HL-60 (cell line): ENCODE measurements around the gene WDR1.

ENCODE experiments used
- DNase-seq, 2 experiments: peaks; one replicate each; pipeline ENCODE4 v3.0.0-alpha.2; 2010 to 2020; ENCODE audit warnings: low read depth in 1 of 2, low spot score in 1 of 2
- H3K27ac ChIP-seq: fragments of 250-450 bp; sonication (Bioruptor Pico); replicated peaks from 2 replicates; pipeline ENCODE4 v1.5.1; 2020; ENCODE audit warnings: mild to moderate bottlenecking, moderate library complexity
- H3K27me3 ChIP-seq: fragments of 250-450 bp; sonication (Bioruptor Pico); 2 replicates; pipeline ENCODE4 v1.5.1; 2021; ENCODE audit warnings: mild to moderate bottlenecking, moderate library complexity; ENCODE audit not compliant: insufficient read depth, poor library complexity, severe bottlenecking
- H3K4me3 ChIP-seq: replicated peaks from 2 replicates; pipeline ENCODE4 v1.5.1; 2011; ENCODE audit warnings: mild to moderate bottlenecking, control low read depth, low read length; ENCODE audit not compliant: insufficient read depth
- CTCF ChIP-seq: IDR thresholded peaks from one replicate; pipeline ENCODE4 v1.5.1; 2011; ENCODE audit warnings: low read length, control low read depth, inconsistent platforms; ENCODE audit not compliant: insufficient read depth
- GABPA ChIP-seq: IDR thresholded peaks from 2 replicates; pipeline ENCODE4 v1.6.1; 2012; ENCODE audit warnings: low read depth
- POLR2AphosphoS5 ChIP-seq: IDR thresholded peaks from 2 replicates; pipeline ENCODE4 v1.6.1; 2012; ENCODE audit warnings: low read depth
- REST ChIP-seq: IDR thresholded peaks from 2 replicates; pipeline ENCODE4 v1.6.1; 2012; ENCODE audit warnings: low read depth; ENCODE audit not compliant: insufficient replicate concordance
- SPI1 ChIP-seq: IDR thresholded peaks from 2 replicates; pipeline ENCODE4 v1.6.1; 2012; ENCODE audit warnings: low read depth, mild to moderate bottlenecking, borderline replicate concordance

Gene WDR1

GRCh38 chr4:10031668-10032590 lies 84.7 kb downstream of the WDR1 start:
- no peak for DNase-seq
- TF ChIP-seq CTCF = no peak
- no peak for TF ChIP-seq SPI1
- TF ChIP-seq REST = no peak
- no peak for TF ChIP-seq POLR2AphosphoS5
- no peak overlapping the region for H3K4me3 ChIP-seq
- H3K27ac ChIP-seq = no peak overlapping the region
- H3K27me3 ChIP-seq = no peaks in the 10 kb centered on the region

- H3K27me3 ChIP-seq = no peaks in the 10 kb centered on the region
- TF ChIP-seq REST (no peak), POLR2AphosphoS5 (no peak), CTCF (no peak), SPI1 (no peak), GABPA (no peak)
- DNase-seq = no peak
- H3K4me3 ChIP-seq = no peak overlapping the region
- H3K27ac ChIP-seq = no peak overlapping the region
These were observed 85.5 kb downstream of the WDR1 start for GRCh38 chr4:10030972-10031667.

- no peak overlapping the region for H3K4me3 ChIP-seq
- TF ChIP-seq REST = no peak
- no peak for TF ChIP-seq SPI1
- TF ChIP-seq GABPA = no peak
- TF ChIP-seq POLR2AphosphoS5 = no peak
- no peak for TF ChIP-seq CTCF
These were observed 87.2 kb downstream of the WDR1 start for GRCh38 chr4:10029403-10029802.

More at GRCh38 chr4:10029403-10029802, 87.2 kb downstream of the WDR1 start:
- Histone ChIP-seq H3K27ac (no peak overlapping the region), H3K27me3 (no peaks in the 10 kb centered on the region)
- DNase-seq = no peak
